GM12801 (cell line): ENCODE measurements around the gene AFAP1.

ENCODE experiments used
- CTCF ChIP-seq: IDR thresholded peaks from one replicate; pipeline ENCODE4 v1.5.1; 2011; ENCODE audit warnings: control low read depth; ENCODE audit not compliant: insufficient read length; ENCODE audit errors: extremely low read depth

The AFAP1 gene

GRCh38 chr4:7933651-7934510, 5.8 kb downstream of the AFAP1 start:
- TF ChIP-seq CTCF: no peak

DNA sequence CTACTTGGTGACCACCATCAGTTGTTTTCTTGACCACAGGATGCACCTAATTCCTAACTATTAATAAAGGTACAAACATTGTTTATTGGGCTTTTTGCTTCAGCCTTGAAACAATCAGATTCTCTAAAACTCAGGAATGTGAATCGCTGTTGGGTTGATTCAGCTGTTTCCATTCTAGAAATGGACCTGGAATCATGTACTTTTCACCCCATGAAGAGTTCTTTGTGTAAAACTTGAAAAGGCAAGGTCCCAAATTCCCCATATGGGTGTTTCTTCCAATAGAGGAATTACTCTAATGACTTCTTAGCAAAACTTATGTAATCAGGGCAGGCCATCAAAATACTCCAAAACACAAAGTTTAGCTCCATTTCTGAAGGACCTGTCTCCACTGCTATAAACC, 7.4 kb downstream of the AFAP1 start:
- no peak for TF ChIP-seq CTCF

- no peak for TF ChIP-seq CTCF
Measured at GRCh38 chr4:7929118-7929951, 10.3 kb downstream of the AFAP1 start.

- no peak for TF ChIP-seq CTCF
Measured at GRCh38 chr4:7928711-7929110, 10.9 kb downstream of the AFAP1 start.

GRCh38 chr4:7926822-7927221, 12.8 kb downstream of the AFAP1 start:
- TF ChIP-seq CTCF: no peak

- TF ChIP-seq CTCF: no peak
Measured at GRCh38 chr4:7924570-7924969, 15.1 kb downstream of the AFAP1 start.

DNA sequence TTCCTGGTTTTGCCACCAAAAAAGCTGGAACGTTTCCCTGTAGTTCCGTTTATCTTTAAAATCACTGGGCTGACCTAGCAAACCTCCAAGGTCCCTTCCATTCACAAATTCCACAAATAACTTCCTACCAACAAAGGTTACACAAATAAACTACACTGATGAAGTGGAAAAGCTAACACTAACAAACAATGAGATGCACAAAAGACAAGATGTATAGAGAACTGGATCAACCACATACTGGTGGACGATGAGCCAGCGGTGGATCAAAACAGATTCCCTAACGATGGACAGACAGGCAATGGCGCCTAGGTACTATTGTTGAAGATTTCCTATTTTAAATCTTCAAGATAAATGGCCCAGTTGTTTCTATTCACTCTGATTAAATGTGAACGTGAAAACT, 15.5 kb downstream of the AFAP1 start:
- no peak for TF ChIP-seq CTCF
